NT2/D1 (cell line): Measurements from ENCODE around the gene UGT1A1.

ENCODE experiments used
- SUZ12 ChIP-seq: IDR thresholded peaks from 2 replicates; pipeline ENCODE4 v1.6.1; 2011; ENCODE audit not compliant: insufficient read length, insufficient read depth; ENCODE audit errors: extremely low read depth
- YY1 ChIP-seq: IDR thresholded peaks from 2 replicates; pipeline ENCODE4 v1.6.1; 2011; ENCODE audit not compliant: insufficient read length, insufficient read depth
- ZNF274 ChIP-seq: IDR thresholded peaks from 2 replicates; pipeline ENCODE4 v1.6.1; 2011; ENCODE audit warnings: mild to moderate bottlenecking, low read depth, low read length

- TF ChIP-seq YY1 (no peak), ZNF274 (no peak), SUZ12 (no peak)
These were observed 43.9 kb downstream of the UGT1A1 start for GRCh38 chr2:233803994-233804393.
